Measurements from ENCODE around the gene PLAU. TPM values are rescaled to one million over a fixed set of nuclear protein-coding genes. Genes with fewer than 3 reads are reported as not detected.

Gene PLAU
- total RNA-seq, 1 donor from 2014 or later, result 0.59 TPM

DNA sequence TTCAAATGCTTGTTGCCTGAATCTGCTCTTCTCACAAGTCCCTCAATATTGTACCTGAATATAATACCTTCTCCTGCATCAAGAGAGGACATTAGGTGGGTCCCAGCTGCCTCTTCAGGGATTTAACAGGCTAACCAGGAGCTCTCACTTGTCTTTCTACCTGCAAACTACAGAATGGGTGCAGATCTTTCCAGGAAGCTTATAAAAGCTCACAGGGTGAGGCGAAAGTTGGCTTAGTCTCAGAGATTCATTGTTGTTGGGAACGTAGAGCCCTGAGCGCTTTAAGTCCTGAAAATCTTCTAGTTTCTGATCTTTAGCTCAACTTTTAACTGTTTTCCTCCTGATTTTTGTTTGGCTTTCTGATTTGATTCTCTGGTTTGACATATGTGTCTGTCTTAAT, 25.0 kb downstream of the PLAU start:
- no peak for DNase-seq
- Mint-ChIP-seq H3K36me3 (ENCODE audit: unreplicated experiment) (no peaks in the 10 kb centered on the region), H3K9me3 (ENCODE audit: unreplicated experiment) (no peaks in the 10 kb centered on the region), H3K4me3 (ENCODE audit: unreplicated experiment) (no peak overlapping the region), H3K27me3 (ENCODE audit: unreplicated experiment) (peaks cover 3% of the 10 kb centered on the region), H3K27ac (ENCODE audit: unreplicated experiment) (no peak overlapping the region), H3K4me1 (ENCODE audit: low read depth, unreplicated experiment) (no peaks in the 10 kb centered on the region)
- TF ChIP-seq, protein P1, sequence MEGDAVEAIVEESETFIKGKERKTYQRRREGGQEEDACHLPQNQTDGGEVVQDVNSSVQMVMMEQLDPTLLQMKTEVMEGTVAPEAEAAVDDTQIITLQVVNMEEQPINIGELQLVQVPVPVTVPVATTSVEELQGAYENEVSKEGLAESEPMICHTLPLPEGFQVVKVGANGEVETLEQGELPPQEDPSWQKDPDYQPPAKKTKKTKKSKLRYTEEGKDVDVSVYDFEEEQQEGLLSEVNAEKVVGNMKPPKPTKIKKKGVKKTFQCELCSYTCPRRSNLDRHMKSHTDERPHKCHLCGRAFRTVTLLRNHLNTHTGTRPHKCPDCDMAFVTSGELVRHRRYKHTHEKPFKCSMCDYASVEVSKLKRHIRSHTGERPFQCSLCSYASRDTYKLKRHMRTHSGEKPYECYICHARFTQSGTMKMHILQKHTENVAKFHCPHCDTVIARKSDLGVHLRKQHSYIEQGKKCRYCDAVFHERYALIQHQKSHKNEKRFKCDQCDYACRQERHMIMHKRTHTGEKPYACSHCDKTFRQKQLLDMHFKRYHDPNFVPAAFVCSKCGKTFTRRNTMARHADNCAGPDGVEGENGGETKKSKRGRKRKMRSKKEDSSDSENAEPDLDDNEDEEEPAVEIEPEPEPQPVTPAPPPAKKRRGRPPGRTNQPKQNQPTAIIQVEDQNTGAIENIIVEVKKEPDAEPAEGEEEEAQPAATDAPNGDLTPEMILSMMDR (IDR thresholded peaks at IDR 0.05; ENCODE audit: partially characterized antibody, unreplicated experiment), result no peak

DNA sequence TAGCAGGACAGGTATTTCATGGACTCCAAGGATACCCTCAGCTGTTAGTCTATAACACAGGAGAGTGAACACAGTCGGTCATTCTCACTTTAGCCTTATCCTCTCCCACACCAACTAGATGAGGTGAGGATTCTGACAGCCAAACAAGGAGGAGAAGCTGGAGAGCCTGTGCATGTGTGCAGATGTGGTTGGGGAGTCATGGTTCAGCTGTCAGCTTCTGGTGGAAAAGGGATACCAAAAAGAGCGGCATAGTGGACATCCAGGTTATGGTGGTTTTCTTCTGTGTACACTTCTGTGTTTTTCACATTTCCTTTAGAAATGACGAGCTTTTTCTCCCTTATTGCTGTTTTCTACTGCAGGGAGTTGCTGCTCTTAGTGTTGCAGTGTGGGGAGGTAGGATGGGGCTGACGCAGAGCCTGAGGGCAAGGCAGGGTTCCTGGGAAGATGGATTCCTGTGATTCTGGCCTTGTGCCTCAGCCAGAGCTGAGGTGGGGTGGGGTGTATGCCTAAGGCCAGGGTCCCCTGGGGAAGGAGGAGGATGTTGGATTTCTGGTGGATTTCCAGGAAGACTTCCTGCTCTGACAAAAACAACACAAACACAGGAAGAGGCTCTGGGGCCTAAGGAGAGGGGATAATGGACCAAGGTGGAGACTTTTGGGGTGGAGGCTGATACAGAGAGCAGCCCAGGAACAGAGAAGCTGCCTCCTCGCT, 26.6 kb downstream of the PLAU start:
- TF ChIP-seq, protein P1 (IDR thresholded peaks at IDR 0.05; ENCODE audit: partially characterized antibody, unreplicated experiment), result no peak
- Mint-ChIP-seq H3K4me3 (ENCODE audit: unreplicated experiment) (no peak overlapping the region), H3K27me3 (ENCODE audit: unreplicated experiment) (peaks cover 3% of the 10 kb centered on the region), H3K27ac (ENCODE audit: unreplicated experiment) (no peak overlapping the region), H3K36me3 (ENCODE audit: unreplicated experiment) (no peaks in the 10 kb centered on the region), H3K9me3 (ENCODE audit: unreplicated experiment) (no peaks in the 10 kb centered on the region), H3K4me1 (ENCODE audit: low read depth, unreplicated experiment) (no peaks in the 10 kb centered on the region)
- DNase-seq, result no peak

GRCh38 chr10:73940634-73941221, 29.8 kb downstream of the PLAU start:
- no peak overlapping the region for H3K27ac Mint-ChIP-seq (ENCODE audit: unreplicated experiment)
- H3K36me3 Mint-ChIP-seq (ENCODE audit: unreplicated experiment), result no peaks in the 10 kb centered on the region
- no peaks in the 10 kb centered on the region for H3K4me1 Mint-ChIP-seq (ENCODE audit: low read depth, unreplicated experiment)
- peak; percentile 89 for DNase-seq
- H3K27me3 Mint-ChIP-seq (ENCODE audit: unreplicated experiment), result peaks cover 3% of the 10 kb centered on the region
- peak overlapping the region; percentile 32 for H3K4me3 Mint-ChIP-seq (ENCODE audit: unreplicated experiment)
- H3K9me3 Mint-ChIP-seq (ENCODE audit: unreplicated experiment), result peaks cover 3% of the 10 kb centered on the region
- TF ChIP-seq, protein P1 (IDR thresholded peaks at IDR 0.05; ENCODE audit: partially characterized antibody, unreplicated experiment), result peak; percentile 80

DNA sequence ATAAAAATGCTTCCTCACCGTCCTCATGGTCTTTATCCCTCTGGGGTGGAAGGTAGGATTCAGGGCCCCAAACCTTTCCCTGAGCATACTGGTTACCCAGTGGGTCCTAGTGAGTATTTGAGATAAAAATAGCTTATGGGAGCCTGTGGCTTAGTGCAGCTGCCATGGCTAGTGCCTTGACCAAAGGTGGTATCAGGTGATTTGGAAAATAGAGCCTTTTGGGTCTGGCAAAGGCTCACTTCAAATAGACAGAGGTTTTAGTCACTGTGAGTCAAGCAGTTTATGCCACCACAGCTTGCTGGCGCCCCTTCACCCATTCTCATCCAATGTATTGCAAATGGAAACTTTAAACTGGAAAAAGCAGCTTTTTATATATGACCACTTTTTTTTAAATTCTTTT, 30.4 kb downstream of the PLAU start:
- Mint-ChIP-seq H3K27me3 (ENCODE audit: unreplicated experiment) (peaks cover 3% of the 10 kb centered on the region), H3K27ac (ENCODE audit: unreplicated experiment) (no peak overlapping the region), H3K9me3 (ENCODE audit: unreplicated experiment) (peaks cover 3% of the 10 kb centered on the region), H3K4me3 (ENCODE audit: unreplicated experiment) (no peak overlapping the region), H3K4me1 (ENCODE audit: low read depth, unreplicated experiment) (no peaks in the 10 kb centered on the region), H3K36me3 (ENCODE audit: unreplicated experiment) (no peaks in the 10 kb centered on the region)
- TF ChIP-seq, protein P1 (IDR thresholded peaks at IDR 0.05; ENCODE audit: partially characterized antibody, unreplicated experiment), result no peak
- DNase-seq, result no peak

Data from glutamatergic neuron (in vitro differentiated cells).